Glutamatergic neuron (in vitro differentiated cells): ENCODE data around the gene MGRN1. TPM values are rescaled to one million over a fixed set of nuclear protein-coding genes. Genes with fewer than 3 reads are reported as not detected.

Experiments used
- DNase-seq: peaks from one replicate; pipeline ENCODE4 v3.0.0; 2022
- H3K27ac Mint-ChIP-seq: one replicate; pipeline ENCODE4 v1.8.0; 2020; ENCODE audit warnings: mild to moderate bottlenecking, mixed read lengths, inconsistent platforms; ENCODE audit not compliant: unreplicated experiment
- H3K27me3 Mint-ChIP-seq: one replicate; pipeline ENCODE4 v1.8.0; 2020; ENCODE audit warnings: mild to moderate bottlenecking, moderate library complexity, mixed read lengths, inconsistent platforms; ENCODE audit not compliant: unreplicated experiment
- H3K36me3 Mint-ChIP-seq: one replicate; pipeline ENCODE4 v1.8.0; 2020; ENCODE audit warnings: mild to moderate bottlenecking, mixed read lengths, inconsistent platforms; ENCODE audit not compliant: unreplicated experiment
- H3K4me1 Mint-ChIP-seq: one replicate; pipeline ENCODE4 v1.8.0; 2020; ENCODE audit warnings: mild to moderate bottlenecking, low read depth, mixed read lengths, inconsistent platforms; ENCODE audit not compliant: unreplicated experiment
- H3K4me3 Mint-ChIP-seq: one replicate; pipeline ENCODE4 v1.8.0; 2020; ENCODE audit warnings: mild to moderate bottlenecking, mixed read lengths, inconsistent platforms; ENCODE audit not compliant: unreplicated experiment
- H3K9me3 Mint-ChIP-seq: one replicate; pipeline ENCODE4 v1.8.0; 2020; ENCODE audit warnings: mild to moderate bottlenecking, moderate library complexity, mixed read lengths, inconsistent platforms; ENCODE audit not compliant: unreplicated experiment
- CTCF ChIP-seq: fragments of 200-600 bp; sonication (generic); IDR thresholded peaks from one replicate; pipeline ENCODE4 v1.5.0; 2021; ENCODE audit not compliant: partially characterized antibody, unreplicated experiment
- total RNA-seq: library from RNA; stranded (reverse); fragmentation: NEBNext Ultra II Directional; extraction: Animal tissue kit (Norgen Biotek cat#: 25700); gene quantifications from one replicate; pipeline ENCODE4 v1.2.1, GENCODE V29; 2021; ENCODE audit not compliant: unreplicated experiment

MGRN1 gene
- total RNA-seq, 1 donor from 2014 or later: 150 TPM

GRCh38 chr16:4631444-4631843 is 6.8 kb downstream of the MGRN1 start:
- H3K9me3 Mint-ChIP-seq: peaks cover 7% of the 10 kb centered on the region
- TF ChIP-seq CTCF: no peak
- H3K4me3 Mint-ChIP-seq: no peak overlapping the region
- H3K4me1 Mint-ChIP-seq: peaks cover 20% of the 10 kb centered on the region
- no peaks in the 10 kb centered on the region for H3K27me3 Mint-ChIP-seq
- DNase-seq: no peak
- H3K36me3 Mint-ChIP-seq: no peaks in the 10 kb centered on the region
- no peak overlapping the region for H3K27ac Mint-ChIP-seq

- TF ChIP-seq CTCF: no peak
- no peak for DNase-seq
- Mint-ChIP-seq H3K27me3 (peaks cover 1% of the 10 kb centered on the region), H3K9me3 (peaks cover 5% of the 10 kb centered on the region), H3K4me1 (peaks cover 23% of the 10 kb centered on the region), H3K27ac (peak overlapping the region; percentile 87), H3K4me3 (peak overlapping the region; percentile 34), H3K36me3 (no peaks in the 10 kb centered on the region)
These were observed 9.4 kb downstream of the MGRN1 start for GRCh38 chr16:4633910-4634635.

GRCh38 chr16:4634768-4635167 is 10.1 kb downstream of the MGRN1 start:
- H3K36me3 Mint-ChIP-seq: no peaks in the 10 kb centered on the region
- no peak for DNase-seq
- H3K27ac Mint-ChIP-seq: peak overlapping the region; percentile 87
- TF ChIP-seq CTCF: no peak
- H3K4me1 Mint-ChIP-seq: peaks cover 23% of the 10 kb centered on the region
- H3K27me3 Mint-ChIP-seq: peaks cover 1% of the 10 kb centered on the region
- peak overlapping the region; percentile 34 for H3K4me3 Mint-ChIP-seq
- H3K9me3 Mint-ChIP-seq: peaks cover 5% of the 10 kb centered on the region

GRCh38 chr16:4636196-4636595 is 11.6 kb downstream of the MGRN1 start:
- peaks cover 1% of the 10 kb centered on the region for H3K27me3 Mint-ChIP-seq
- H3K36me3 Mint-ChIP-seq: no peaks in the 10 kb centered on the region
- peak overlapping the region; percentile 93 for H3K27ac Mint-ChIP-seq
- H3K4me3 Mint-ChIP-seq: peak overlapping the region; percentile 54
- DNase-seq: no peak
- H3K9me3 Mint-ChIP-seq: peaks cover 5% of the 10 kb centered on the region
- no peak for TF ChIP-seq CTCF
- peaks cover 24% of the 10 kb centered on the region for H3K4me1 Mint-ChIP-seq

- peaks cover 1% of the 10 kb centered on the region for H3K27me3 Mint-ChIP-seq
- peaks cover 3% of the 10 kb centered on the region for H3K9me3 Mint-ChIP-seq
- no peaks in the 10 kb centered on the region for H3K36me3 Mint-ChIP-seq
- peak overlapping the region; percentile 43 for H3K27ac Mint-ChIP-seq
- no peak overlapping the region for H3K4me3 Mint-ChIP-seq
- TF ChIP-seq CTCF: no peak
- H3K4me1 Mint-ChIP-seq: peaks cover 23% of the 10 kb centered on the region
- no peak for DNase-seq
These were observed 13.0 kb downstream of the MGRN1 start for GRCh38 chr16:4637501-4638166.
